ENCODE results near the gene COL4A3.

Gene COL4A3

GRCh38 chr2:227292314-227292713 is 127.9 kb downstream of the COL4A3 start:
- DNase-seq (ENCODE audit: low read depth): no peak

GRCh38 chr2:227293531-227293930 is 129.1 kb downstream of the COL4A3 start:
- DNase-seq (ENCODE audit: low read depth): no peak

DNA sequence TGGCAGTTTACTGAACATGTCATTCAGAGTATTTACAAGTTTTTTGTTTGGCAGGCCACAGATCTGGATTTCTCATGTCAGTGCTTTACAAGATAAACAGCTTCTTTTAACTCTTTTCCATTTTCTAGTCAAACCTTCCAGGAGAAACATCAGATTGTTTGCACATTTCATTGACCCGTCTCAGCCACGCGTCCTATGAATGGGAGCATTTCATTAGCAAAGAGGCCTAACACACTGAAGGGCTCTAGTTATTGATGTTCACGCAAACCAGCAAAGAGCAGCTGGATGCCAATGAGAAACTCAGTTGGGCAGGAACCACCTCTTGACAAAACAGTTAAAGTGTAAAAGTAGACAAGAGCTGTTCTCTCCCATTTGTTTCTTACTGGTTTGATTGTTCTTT is 131.4 kb downstream of the COL4A3 start:
- no peak for DNase-seq (ENCODE audit: low read depth)

DNA sequence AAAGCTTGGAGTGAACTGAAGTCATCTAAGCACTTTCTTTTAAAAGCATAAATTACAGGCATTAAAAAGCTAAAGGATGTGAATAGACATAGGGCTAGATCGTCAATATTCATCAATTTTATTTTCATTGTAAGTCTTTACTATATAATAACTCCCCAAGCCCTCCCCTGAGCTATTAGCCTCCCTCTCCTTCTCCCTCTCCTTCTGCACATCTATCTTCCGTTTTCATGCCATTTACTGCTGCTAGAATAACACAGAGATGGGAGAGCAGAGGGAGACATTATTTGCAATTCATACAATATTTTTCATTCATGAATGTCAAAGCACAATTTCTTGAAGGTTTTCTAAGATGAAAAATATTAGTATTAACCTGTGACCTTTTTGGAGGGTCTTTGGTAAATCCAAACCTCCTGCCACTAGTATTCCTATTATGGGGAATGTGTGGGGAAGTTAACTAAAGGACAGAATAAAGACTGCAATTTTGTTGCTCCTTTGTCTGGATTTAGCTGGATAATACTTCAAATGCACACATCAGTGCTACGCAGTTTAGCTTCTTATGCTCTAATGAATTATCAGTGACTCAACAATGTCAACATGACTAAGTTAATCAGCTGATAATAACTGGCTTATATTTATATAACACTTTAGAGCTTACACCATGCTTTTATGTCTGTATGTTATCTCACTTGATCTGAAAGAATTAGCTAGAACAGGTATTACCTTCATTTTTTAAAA is 132.4 kb downstream of the COL4A3 start:
- DNase-seq (ENCODE audit: low read depth): no peak

- no peak for DNase-seq (ENCODE audit: low read depth)
Observed at GRCh38 chr2:227301523-227301922, 137.1 kb downstream of the COL4A3 start.

DNA sequence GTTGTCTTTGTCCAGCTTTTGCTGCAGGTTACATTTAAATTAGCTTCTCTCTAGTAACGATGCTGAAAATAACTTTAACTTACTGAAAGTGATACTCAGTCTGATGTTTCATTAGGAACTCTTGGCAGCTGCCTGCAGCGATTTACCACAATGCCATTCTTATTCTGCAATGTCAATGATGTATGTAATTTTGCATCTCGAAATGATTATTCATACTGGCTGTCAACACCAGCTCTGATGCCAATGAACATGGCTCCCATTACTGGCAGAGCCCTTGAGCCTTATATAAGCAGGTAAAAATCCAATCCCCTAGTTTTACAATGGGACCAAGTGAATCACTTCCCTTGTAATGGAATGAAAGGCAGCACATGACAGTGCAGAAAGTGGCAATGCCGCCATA is 144.4 kb downstream of the COL4A3 start:
- DNase-seq (ENCODE audit: low read depth): no peak

- DNase-seq (ENCODE audit: low read depth): no peak
Observed at GRCh38 chr2:227310756-227311110, 146.3 kb downstream of the COL4A3 start.

DNA sequence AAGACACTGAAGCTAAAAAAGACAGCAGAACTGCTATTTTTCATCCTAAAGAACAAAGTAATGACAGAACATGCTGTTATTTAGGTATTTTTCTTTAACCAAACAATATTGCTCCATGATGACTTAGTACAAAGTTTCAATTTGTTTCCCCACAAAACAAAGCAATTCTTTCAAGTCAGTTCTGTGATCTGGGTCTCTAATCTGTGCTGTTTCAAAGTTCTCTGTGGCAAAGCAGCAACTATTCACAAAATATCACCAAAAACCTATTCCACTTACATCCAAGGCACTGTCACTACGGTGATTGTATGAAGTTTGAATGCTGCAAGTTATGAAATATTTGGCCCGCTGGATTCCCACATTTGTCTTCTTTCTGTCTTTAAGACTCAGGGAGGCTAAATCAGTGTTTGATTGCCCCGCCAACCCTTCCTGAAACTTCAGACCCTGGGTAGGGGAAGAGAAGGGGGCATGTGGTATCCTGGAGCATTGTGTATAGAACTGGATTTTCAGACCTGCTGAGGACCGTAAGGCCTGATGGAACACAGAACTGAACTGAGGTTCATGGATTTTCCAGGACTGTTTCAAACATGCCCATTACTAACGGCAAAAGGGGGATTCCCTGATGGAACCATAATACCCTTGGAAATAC is 147.6 kb downstream of the COL4A3 start:
- DNase-seq (ENCODE audit: low read depth): no peak

DNA sequence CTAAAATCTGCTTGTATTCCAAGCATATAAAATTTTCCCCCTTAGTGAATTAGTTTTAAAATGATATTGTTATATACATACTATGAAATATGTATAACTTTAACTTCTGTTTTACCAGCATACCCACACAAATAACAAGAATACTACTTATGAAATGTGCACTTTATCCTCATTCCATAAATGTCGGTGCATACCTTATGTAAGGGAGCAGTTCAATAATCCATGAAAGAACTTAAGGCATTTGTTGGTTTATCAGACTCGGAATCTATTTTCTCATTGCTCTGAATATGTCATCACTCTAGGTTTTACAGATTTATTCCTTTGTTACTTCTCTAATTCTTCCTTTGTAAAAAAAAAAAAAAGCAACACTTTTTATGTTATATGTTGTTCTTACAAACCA is 148.2 kb downstream of the COL4A3 start:
- no peak for DNase-seq (ENCODE audit: low read depth)

- DNase-seq (ENCODE audit: low read depth): no peak
Observed at GRCh38 chr2:227313310-227313709, 148.9 kb downstream of the COL4A3 start.

GRCh38 chr2:227317834-227318233 is 153.4 kb downstream of the COL4A3 start:
- no peak for DNase-seq (ENCODE audit: low read depth)

- no peak for DNase-seq (ENCODE audit: low read depth)
Observed at GRCh38 chr2:227320305-227321094, 156.1 kb downstream of the COL4A3 start.

DNA sequence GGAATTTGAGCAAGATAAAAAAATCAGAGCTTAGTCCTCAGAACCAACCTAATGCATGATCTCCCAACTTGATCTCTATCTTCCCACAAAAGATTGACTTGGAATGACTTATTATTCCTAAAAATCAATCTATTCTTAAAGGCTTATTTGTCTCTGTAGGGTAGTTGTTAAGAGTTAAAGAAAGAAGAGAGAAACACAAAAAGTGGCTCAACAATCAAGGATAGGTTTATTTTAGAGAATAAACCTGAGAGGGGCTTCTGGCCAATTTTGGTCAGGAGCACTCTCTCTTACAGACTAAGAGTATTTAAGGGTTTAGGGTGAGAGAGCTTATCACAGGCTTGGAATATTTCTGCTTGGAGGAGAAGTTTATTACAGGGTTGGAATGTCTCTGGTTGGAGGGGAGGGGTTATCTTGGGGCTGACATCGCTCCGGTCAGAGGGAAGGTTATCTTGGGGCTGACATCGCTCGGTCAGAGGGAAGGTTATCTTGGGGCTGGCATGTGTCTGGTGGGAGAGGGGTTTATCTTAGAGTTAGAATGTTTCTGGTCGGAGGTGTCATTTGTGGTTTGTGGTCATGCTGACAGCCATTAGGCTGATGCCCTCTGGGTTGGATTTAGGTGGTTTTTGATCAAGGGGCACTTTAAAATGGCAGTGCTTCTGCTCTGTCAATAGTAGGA is 158.2 kb downstream of the COL4A3 start:
- DNase-seq (ENCODE audit: low read depth): no peak

- no peak for DNase-seq (ENCODE audit: low read depth)
Observed at GRCh38 chr2:227323818-227324217, 159.4 kb downstream of the COL4A3 start.

- no peak for DNase-seq (ENCODE audit: low read depth)
Observed at GRCh38 chr2:227324642-227324994, 160.2 kb downstream of the COL4A3 start.

GRCh38 chr2:227324995-227325838 is 160.8 kb downstream of the COL4A3 start, which contains the start of gene MFF:
Gene MFF, plus strand, starts transcription at chr2:227325251. Its CDS starts 5,415 bp downstream, at chr2:227330666.
- peak; percentile 92 for DNase-seq (ENCODE audit: low read depth)

GRCh38 chr2:227325839-227326195 is 161.4 kb downstream of the COL4A3 start:
- DNase-seq (ENCODE audit: low read depth): no peak

DNA sequence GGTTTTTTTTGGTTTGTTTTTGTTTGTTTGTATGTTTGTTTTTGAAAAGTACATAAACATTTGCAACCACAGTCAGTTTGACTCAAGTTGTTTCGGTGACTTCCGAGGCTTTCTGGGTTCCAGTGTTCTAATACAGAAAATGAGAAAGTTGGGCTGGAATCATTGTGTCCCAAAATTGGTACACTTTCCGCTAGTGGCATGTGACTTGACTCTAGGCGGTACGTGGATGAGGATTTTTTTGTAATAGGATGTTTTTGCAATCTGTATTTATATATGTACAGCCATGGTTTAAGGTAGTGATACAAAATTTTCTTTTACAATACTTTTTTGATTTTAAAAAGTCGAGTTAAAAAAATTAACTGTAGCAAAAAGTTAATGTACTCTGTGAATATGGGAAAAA is 162.4 kb downstream of the COL4A3 start:
- DNase-seq (ENCODE audit: low read depth): no peak

DNA sequence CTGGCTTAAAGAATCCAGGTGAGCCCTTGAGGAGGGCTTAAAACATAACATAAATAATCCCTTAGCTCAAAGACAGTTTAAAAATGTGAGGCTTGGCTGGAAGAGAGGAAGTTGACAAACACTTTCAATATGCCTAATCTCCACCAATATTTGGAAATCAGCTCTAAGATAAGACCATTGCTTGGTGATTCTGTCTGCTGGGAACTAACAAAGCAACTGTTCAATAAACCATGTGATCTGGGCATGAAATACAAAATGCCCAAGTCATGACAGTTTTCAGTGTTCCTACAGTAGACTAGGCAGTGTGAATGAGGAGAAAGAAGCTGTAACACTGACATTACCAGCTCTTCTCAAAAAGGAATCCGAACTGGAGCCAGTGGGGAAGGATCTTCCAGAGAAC is 171.3 kb downstream of the COL4A3 start:
- DNase-seq (ENCODE audit: low read depth): no peak

DNA sequence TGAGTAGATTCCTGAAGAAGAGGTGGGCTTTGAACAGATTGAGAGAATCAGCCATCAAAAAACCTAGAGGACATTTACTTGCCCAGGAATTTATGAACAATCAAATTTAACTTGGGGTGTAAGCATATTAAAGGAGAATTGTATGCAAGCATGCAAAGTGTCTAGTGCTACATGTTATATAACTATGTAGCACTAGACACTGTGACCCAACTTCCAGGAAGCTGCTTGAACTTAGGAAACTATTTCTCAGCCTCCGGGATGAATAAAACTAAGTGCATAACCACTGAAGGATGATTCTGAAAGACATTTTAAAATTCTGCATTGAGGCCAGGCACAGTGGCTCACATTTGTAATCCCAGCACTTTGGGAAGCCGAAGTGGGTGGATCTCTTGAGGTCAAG is 173.0 kb downstream of the COL4A3 start:
- no peak for DNase-seq (ENCODE audit: low read depth)

DNA sequence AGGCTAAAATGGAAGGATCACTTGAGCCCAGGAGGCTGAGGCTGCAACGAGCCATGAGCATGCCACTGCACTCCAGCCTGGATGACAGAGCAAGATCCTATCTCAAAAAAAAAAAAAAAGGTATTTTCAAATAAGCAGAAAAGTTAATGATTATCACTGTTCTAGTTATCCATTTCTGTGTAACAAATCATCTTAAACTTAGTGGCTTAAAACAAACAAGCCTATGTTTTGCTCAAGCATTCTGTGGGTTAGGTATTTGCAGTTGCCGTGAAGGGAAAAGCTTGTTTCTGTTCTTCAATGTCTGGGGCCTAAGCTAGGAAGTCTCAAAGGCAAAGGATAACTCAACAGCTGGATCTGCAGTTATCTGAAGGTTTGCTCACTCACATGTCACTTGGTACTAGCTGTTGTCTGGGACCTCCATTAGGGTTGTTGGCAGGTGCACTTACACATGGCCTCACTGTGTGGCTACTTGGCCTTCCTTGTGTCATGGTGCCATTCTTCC is 174.7 kb downstream of the COL4A3 start:
- no peak for DNase-seq (ENCODE audit: low read depth)

DNA sequence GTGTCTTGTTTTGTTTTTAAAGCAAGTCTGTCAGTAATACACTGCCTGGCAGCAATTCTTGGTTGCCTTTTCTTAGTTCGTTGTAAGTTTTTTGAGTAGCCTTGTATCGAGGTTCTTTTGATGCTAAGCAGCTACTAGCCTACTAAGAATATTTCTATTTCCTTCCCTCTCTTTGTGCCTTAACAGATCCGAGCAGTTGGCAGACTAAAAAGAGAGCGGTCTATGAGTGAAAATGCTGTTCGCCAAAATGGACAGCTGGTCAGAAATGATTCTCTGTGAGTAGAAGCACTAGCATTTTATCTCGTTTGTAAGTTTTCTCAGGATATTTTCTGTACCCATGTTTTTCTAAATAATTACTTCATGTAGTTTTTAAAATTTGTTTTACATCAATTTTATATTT is 175.7 kb downstream of the COL4A3 start:
- no peak for DNase-seq (ENCODE audit: low read depth)

Measured in activated T-cell treated with anti-CD3 and anti-CD28 coated beads for 24 hours (primary cell).